Skeletal muscle satellite cell (primary cell): ENCODE results near the gene IGF2R.
"Not testable (repeated sequence)": the region's sequence is repeated elsewhere in the genome, so short reads cannot be mapped to it uniquely, and the experiment has no call there.

Experiments
- H3K27me3 ChIP-seq: 2 replicates; pipeline ENCODE4 v1.7.0; 2013; ENCODE audit warnings: low read length; ENCODE audit not compliant: control insufficient read depth, insufficient read depth
- H3K36me3 ChIP-seq: 2 replicates; pipeline ENCODE4 v1.7.0; 2013; ENCODE audit warnings: mild to moderate bottlenecking, control low read depth, low read length; ENCODE audit not compliant: insufficient read depth
- H3K4me1 ChIP-seq: 2 replicates; pipeline ENCODE4 v1.7.0; 2013; ENCODE audit warnings: low read length; ENCODE audit not compliant: control insufficient read depth, insufficient read depth
- H3K4me2 ChIP-seq: 2 replicates; pipeline ENCODE4 v1.7.0; 2013; ENCODE audit warnings: mild to moderate bottlenecking, low read length
- H3K4me3 ChIP-seq: 2 replicates; pipeline ENCODE4 v1.7.0; 2013; ENCODE audit warnings: low read length
- H3K9ac ChIP-seq: 2 replicates; pipeline ENCODE4 v1.7.0; 2013; ENCODE audit warnings: mild to moderate bottlenecking, low read depth, low read length, moderate library complexity
- H3K9me3 ChIP-seq: replicated peaks from 2 replicates; pipeline ENCODE4 v1.7.0; 2013; ENCODE audit warnings: mild to moderate bottlenecking, control low read depth, low read length

Gene IGF2R

DNA sequence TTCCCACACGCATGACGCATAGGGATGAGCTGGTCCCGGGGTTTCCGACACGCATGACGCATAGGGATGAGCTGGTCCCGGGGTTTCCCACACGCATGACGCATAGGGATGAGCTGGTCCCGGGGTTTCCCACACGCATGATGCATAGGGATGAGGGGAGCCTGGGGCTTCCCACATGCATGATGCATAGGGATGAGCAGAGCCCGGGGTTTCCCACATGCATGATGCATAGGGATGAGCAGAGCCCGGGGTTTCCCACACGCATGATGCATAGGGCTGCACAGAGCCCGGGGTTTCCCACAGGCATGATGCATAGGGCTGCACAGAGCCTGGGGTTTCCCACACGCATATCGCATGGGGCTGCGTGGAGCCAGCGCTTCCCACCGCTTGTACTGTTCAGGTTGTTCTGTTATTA is 165.5 kb downstream of the IGF2R start:
- not testable (repeated sequence) for H3K9me3 ChIP-seq, H3K4me2 ChIP-seq, H3K4me3 ChIP-seq, H3K9ac ChIP-seq, H3K27me3 ChIP-seq, H3K36me3 ChIP-seq
- H3K4me1 ChIP-seq: peaks cover 19% of the 10 kb centered on the region

DNA sequence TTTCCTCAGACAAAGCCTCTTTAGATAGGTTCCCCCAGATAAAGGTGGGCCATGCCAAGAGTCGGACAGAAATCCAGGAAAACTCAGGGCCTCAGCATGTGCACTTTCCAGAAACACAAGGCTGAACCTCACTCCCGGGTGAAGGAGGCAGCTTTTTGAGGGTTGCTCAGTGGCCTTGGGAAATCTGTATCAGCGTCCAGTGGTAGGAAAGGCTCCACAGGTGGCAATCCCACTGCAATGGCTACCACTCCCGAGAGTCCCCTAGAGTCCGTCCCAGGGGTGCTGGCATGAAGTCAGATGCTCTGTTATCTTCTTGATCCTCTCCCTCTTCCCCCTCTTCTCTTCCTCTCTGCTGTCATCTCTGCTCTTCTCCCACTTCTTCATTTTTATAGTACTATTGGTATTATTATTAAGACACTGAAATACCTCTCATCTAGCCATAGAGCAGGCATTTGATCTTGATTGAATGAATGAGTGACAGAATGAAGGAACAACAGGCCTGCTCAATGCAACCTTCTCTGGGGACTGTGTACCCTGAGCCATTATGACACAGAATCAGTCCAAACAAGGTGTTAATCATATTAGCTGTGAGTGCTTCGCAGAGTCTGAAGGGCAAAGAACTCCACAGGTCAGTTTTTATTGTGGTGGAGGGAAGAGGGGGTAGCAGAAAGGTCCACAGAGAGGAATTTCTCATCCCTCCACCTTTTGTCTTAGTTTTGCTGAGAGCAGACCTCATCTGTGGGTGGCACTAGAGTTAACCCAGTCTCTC is 166.1 kb downstream of the IGF2R start:
- Histone ChIP-seq H3K27me3 (no peaks in the 10 kb centered on the region), H3K9ac (no peak overlapping the region), H3K9me3 (no peaks in the 10 kb centered on the region), H3K4me1 (peaks cover 22% of the 10 kb centered on the region), H3K36me3 (no peaks in the 10 kb centered on the region), H3K4me3 (no peak overlapping the region), H3K4me2 (no peak overlapping the region)

DNA sequence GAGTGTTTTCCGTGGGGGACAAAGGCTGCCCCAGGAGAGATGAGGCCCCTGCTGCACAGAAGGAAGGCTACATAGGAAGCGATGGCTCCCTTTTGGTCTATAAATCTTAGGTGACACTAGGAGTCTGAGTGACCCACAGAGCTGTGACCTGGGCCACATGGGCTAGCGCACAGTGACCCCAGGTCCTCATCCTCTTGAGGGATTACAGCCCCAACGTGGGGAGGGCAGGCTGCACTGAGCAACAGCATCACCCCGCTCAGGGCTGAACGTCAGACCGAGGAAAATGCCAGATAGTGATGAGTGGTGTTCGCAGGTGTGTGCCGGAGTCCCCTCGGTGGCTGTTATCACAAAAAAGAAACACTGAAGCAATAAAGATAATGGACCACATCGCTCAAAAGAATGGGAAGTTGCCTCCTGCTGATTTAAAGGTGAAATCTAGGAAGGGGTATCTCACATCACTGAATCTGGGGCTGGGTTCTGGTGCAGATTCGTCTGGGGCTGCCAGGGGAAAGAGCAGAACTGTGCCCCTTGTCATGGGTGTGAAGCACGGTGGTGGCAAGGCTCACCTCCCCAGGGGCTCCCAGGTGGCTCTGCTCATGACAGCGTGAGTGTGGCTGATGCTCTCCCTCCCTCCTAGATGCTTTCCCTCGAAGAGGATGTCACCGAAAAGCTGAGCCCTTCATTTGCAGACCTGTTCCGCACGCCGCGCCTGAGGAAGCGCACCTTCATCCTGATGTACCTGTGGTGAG is 167.2 kb downstream of the IGF2R start:
- Histone ChIP-seq H3K9me3 (no peaks in the 10 kb centered on the region), H3K4me3 (no peak overlapping the region), H3K36me3 (no peaks in the 10 kb centered on the region), H3K9ac (no peak overlapping the region), H3K4me2 (no peak overlapping the region), H3K4me1 (peaks cover 29% of the 10 kb centered on the region), H3K27me3 (no peaks in the 10 kb centered on the region)

DNA sequence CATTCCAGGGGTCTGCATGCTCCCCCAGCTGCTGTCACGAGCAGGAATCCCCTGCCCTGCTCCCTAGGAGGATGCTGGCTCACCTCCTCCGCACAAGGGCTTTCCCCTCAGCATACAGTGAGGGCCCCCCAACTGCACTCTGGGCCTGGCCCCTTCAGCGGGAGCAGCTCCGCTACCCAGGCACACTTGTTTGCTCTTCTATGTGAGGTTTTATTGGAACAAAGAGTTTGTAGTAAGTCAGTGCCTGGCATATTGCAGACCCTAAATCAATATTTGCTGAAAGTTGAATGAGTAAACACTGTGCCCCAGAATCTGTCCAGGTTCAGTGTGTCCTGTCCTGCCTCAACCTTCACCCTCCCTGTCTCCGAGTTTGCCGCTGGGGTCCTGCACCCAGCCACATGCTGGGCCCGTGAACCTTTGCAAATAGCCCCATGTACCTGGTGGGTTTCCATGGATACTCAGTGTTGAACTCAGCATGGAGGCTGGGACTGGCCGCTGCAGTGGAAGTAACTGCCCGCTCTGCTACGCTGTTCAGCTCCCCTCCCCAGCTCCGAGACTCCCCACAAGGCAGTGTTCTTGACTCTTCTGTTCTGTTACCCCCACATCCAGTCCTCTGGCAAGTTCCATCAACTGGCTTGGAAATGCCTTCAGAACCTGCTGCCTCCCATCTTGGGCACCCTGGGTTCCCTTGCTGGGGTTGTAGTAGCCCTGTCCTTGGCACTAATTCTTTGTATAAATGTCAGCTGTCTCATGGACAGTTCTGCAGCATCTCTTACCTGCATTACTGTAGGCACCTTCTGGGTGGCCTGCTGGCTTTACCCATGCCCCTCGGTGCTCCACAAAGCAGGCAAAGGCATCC is 168.5 kb downstream of the IGF2R start:
- no peaks in the 10 kb centered on the region for H3K27me3 ChIP-seq

DNA sequence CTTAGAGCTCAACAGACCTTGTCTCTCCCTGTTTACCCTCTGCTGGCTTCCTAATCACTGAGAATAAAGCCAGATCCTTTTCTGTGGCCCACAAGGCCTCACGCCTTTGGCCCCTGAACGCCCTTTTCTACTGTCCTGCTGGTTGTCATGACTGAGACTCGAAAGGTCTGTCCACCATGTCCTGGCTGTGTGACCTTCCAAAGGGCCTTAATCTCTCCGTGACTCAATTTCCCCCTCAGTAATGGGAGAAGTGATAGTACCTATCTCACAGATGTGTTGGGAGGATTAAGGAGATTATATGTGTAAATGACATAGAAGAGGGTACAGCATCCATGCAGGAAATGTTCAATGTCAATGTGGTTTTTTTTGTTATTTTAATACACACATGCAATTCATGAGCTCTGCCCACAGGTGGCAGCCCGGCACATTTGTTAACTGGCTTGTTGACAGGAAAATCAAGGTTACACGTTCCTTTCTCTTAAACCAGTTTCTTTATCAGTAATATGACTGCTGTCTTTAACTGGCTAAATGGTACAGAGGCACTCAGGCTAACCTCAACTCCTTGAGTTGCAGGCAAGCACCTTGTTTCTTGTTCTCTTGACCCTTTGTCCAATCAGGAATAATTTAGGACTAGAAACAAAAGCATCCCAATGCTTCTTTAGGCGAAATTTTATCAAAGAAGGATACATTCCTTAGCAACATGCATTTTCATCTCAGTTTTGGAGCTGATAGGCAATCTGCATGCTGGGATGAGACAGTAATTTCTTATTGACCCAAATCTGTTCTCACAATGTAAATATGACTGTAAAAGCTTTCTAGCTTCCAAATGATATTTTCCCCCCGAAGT is 169.3 kb downstream of the IGF2R start:
- H3K4me1 ChIP-seq: peaks cover 31% of the 10 kb centered on the region
- H3K27me3 ChIP-seq: no peaks in the 10 kb centered on the region
- H3K36me3 ChIP-seq: no peaks in the 10 kb centered on the region
- H3K4me3 ChIP-seq: no peak overlapping the region
- no peaks in the 10 kb centered on the region for H3K9me3 ChIP-seq
- no peak overlapping the region for H3K4me2 ChIP-seq
- H3K9ac ChIP-seq: no peak overlapping the region

More for the DNA sequence above, 168.5 kb downstream of the IGF2R start:
- H3K4me2 ChIP-seq: no peak overlapping the region
- no peak overlapping the region for H3K4me3 ChIP-seq
- no peaks in the 10 kb centered on the region for H3K9me3 ChIP-seq
- H3K36me3 ChIP-seq: no peaks in the 10 kb centered on the region
- peaks cover 37% of the 10 kb centered on the region for H3K4me1 ChIP-seq
- no peak overlapping the region for H3K9ac ChIP-seq

DNA sequence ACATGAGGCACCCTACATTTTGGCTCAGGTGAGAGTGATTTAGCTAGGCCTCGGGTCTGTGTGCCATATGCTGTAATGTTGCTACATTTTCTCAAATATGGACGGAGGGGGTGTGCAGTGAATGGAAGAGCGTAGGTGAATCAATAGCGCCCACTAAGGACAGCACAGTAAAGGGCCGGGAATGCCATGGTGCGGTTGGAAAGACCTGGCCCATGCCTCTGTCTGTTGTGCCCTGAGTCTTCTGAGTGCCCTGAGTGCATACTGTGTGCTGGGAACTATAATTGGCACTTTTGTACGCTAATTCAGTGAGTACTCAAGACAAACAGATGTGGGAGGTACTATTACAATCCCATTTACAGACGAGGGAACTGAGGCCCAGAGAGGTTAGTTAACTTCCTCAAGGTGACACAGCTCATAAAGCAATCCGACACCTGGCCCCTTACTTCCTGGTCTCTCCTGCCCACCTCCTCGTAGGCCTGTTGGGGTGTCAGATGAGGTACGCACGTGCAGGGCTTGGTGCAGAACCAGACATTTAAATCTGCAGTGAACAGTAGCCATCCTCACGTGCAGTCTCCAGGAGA is 170.0 kb downstream of the IGF2R start:
- H3K36me3 ChIP-seq: no peaks in the 10 kb centered on the region
- H3K9ac ChIP-seq: no peak overlapping the region

DNA sequence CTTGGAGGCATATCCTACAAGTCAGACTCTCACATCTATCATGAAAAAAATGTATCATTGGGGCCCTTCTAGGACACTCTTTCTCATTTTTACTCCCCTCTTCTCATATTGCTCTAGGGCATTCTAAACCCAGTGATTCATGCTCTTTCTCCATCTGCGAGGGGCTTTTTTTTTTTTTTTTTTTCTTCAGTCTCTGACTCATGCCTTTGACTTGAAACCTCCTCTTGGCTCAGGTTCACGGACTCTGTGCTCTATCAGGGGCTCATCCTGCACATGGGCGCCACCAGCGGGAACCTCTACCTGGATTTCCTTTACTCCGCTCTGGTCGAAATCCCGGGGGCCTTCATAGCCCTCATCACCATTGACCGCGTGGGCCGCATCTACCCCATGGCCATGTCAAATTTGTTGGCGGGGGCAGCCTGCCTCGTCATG is 170.6 kb downstream of the IGF2R start:
- peaks cover 31% of the 10 kb centered on the region for H3K4me1 ChIP-seq
- H3K36me3 ChIP-seq: no peaks in the 10 kb centered on the region
- H3K4me2 ChIP-seq: peak overlapping the region; percentile 12
- no peaks in the 10 kb centered on the region for H3K9me3 ChIP-seq
- H3K4me3 ChIP-seq: no peak overlapping the region
- no peak overlapping the region for H3K9ac ChIP-seq
- H3K27me3 ChIP-seq: no peaks in the 10 kb centered on the region

More for the DNA sequence above, 170.0 kb downstream of the IGF2R start:
- Histone ChIP-seq H3K4me3 (no peak overlapping the region), H3K9me3 (no peaks in the 10 kb centered on the region), H3K27me3 (no peaks in the 10 kb centered on the region), H3K4me2 (peak overlapping the region; percentile 12), H3K4me1 (peaks cover 31% of the 10 kb centered on the region)

DNA sequence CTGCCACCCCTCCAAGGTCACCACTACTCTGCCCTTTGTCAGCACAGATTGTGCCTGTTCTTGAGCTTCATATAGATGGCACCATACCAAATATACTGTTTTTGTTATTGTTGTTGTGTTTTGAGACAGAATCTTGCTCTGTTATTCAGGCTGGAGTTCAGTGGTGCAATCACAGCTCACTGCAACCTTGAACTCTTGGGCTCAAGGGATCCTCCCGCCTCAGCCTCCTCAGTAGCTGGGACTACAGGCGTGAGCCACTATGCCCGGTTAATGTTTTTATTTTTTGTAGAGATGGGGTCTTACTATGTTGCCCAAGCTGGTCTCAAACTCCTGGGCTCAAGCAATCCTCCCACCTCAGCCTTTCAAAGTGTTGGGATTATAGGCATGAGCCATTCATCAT is 171.6 kb downstream of the IGF2R start:
- not testable (repeated sequence) for H3K9me3 ChIP-seq, H3K4me3 ChIP-seq, H3K4me2 ChIP-seq, H3K9ac ChIP-seq, H3K36me3 ChIP-seq, H3K27me3 ChIP-seq
- H3K4me1 ChIP-seq: peaks cover 31% of the 10 kb centered on the region

DNA sequence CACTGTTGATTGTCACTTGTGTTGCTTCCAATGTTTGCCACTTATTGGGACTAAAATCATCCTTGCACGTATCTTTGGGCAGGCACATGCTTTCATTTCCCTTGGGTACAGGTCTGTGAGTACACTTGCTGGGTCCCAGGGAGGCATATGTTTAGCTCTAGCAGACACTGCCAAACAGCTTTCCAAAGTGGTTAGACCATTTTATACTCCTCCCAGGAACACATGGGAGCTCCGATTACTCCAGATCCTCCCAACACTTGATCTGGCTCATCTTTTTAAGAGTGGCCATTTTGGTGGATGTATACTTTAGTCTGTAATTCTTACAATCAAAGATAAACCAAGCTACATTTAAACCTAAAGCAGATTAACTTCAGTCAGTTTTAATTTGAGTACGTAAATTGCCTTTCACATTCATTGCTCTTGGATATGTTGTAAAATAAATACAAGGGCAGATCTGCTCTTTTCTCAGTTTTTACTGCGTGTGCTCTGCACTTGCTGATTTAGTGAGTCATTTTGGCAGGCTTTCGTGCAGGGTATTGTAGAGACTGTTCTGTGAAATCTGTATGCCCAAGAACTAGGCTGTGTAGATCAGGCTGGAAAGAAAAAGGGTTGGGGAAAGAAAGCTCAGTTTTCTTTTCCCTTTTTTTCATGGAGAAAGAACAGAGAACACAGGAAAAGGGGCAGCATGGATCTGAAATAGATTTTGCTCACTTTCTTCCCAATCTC is 172.3 kb downstream of the IGF2R start:
- H3K4me1 ChIP-seq: peaks cover 31% of the 10 kb centered on the region
- peak overlapping the region; percentile 43 for H3K4me3 ChIP-seq
- H3K27me3 ChIP-seq: no peaks in the 10 kb centered on the region
- no peaks in the 10 kb centered on the region for H3K36me3 ChIP-seq
- peak overlapping the region; percentile 14 for H3K9ac ChIP-seq
- H3K4me2 ChIP-seq: peak overlapping the region; percentile 72
- H3K9me3 ChIP-seq: no peaks in the 10 kb centered on the region

DNA sequence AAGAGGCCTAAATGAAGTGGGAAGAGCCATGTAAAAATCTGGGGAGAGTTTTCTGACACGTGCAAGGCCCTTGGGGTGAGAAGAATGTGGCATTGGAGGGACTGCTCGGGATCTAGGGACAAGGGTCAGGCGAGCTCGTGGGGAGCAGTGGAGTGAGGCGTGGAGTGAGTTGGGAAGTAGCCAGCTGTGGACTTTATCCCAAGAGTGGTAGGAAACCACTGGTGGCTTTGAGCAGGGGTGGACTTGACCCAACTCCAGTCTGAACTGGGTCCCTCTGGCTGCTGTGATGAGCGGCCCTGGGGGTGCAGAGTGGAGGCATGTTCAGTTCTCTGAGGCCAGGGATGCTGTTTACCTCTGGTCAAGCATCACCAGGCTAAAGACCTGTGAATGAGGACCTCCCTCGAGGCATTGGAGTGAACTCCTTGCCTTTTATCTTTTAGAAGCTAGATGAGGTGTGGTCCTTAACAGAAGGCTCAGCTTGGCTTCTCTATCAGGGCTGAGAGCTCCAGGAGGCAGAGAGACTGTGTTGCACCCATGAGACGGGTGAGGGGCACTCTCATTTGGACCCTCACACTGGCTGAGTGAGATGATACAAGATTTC is 173.3 kb downstream of the IGF2R start:
- Histone ChIP-seq H3K9me3 (no peaks in the 10 kb centered on the region), H3K4me1 (peaks cover 31% of the 10 kb centered on the region), H3K4me3 (no peak overlapping the region), H3K9ac (no peak overlapping the region), H3K27me3 (no peaks in the 10 kb centered on the region), H3K4me2 (no peak overlapping the region), H3K36me3 (no peaks in the 10 kb centered on the region)
